ENCODE measurements around the gene GPC2. TPM values are rescaled to one million over a fixed set of nuclear protein-coding genes. Genes with fewer than 3 reads are reported as not detected.
A peak's percentile ranks its signal among the peaks of the same experiment; 100 is the strongest.
"Not testable (repeated sequence)": the region's sequence is repeated elsewhere in the genome, so short reads cannot be mapped to it uniquely, and the experiment has no call there.

The GPC2 gene
- total RNA-seq, 1 donor from 2014 or later = 65.2 TPM

DNA sequence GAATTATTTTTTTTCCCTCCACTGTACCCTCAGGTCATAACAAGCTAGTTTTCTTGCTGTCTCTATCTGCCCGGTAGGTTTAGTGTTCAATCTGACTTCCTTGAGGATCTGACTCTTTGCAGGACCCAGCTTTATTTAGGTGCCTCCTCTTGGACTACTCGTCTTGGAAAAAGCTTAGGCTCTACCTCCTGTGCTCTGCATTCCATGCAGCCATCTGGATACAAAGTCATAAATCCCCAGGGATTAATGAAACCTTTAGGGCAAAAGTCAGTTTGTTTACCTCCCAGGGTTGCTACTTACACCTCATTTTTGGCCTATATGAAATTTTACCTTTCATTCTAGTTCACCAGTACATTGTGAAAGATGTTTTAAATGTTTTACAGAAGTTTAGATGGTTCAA is 8.5 kb upstream of the GPC2 start:
- Mint-ChIP-seq H3K4me3 (ENCODE audit: low read depth) (no peak overlapping the region), H3K9me3 (ENCODE audit: low read depth) (no peaks in the 10 kb centered on the region), H3K4me1 (ENCODE audit: low read depth) (peaks cover 2% of the 10 kb centered on the region), H3K36me3 (ENCODE audit: insufficient read depth) (no peaks in the 10 kb centered on the region), H3K27ac (no peak overlapping the region), H3K27me3 (peaks cover 25% of the 10 kb centered on the region)
- TF ChIP-seq, protein P1, sequence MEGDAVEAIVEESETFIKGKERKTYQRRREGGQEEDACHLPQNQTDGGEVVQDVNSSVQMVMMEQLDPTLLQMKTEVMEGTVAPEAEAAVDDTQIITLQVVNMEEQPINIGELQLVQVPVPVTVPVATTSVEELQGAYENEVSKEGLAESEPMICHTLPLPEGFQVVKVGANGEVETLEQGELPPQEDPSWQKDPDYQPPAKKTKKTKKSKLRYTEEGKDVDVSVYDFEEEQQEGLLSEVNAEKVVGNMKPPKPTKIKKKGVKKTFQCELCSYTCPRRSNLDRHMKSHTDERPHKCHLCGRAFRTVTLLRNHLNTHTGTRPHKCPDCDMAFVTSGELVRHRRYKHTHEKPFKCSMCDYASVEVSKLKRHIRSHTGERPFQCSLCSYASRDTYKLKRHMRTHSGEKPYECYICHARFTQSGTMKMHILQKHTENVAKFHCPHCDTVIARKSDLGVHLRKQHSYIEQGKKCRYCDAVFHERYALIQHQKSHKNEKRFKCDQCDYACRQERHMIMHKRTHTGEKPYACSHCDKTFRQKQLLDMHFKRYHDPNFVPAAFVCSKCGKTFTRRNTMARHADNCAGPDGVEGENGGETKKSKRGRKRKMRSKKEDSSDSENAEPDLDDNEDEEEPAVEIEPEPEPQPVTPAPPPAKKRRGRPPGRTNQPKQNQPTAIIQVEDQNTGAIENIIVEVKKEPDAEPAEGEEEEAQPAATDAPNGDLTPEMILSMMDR (IDR thresholded peaks at IDR 0.05; ENCODE audit: unreplicated experiment) = no peak
- no peak for DNase-seq (ENCODE audit: low spot score, unreplicated experiment)

DNA sequence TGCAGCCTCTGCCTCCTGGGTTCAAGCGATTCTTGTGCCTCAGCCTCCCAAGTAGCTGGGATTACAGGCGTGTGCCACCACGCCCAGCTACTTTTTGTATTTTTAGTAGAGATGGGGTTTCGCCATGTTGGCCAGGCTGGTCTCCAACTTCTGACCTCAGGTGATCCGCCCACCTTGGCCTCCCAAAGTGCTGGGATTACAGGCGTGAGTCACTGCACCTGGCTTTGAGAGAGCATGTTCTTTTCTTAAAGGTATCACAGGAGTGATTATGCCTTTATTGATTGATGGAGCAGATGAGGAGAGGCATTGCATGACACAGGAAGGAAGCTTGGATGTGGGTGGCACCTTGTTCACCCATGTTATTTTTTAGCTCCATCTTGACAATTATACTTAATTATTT is 5.9 kb upstream of the GPC2 start:
- not testable (repeated sequence) for H3K4me1 Mint-ChIP-seq (ENCODE audit: low read depth); H3K9me3 Mint-ChIP-seq (ENCODE audit: low read depth); H3K36me3 Mint-ChIP-seq (ENCODE audit: insufficient read depth); H3K4me3 Mint-ChIP-seq (ENCODE audit: low read depth); H3K27ac Mint-ChIP-seq; DNase-seq (ENCODE audit: low spot score, unreplicated experiment)
- H3K27me3 Mint-ChIP-seq = peaks cover 27% of the 10 kb centered on the region

DNA sequence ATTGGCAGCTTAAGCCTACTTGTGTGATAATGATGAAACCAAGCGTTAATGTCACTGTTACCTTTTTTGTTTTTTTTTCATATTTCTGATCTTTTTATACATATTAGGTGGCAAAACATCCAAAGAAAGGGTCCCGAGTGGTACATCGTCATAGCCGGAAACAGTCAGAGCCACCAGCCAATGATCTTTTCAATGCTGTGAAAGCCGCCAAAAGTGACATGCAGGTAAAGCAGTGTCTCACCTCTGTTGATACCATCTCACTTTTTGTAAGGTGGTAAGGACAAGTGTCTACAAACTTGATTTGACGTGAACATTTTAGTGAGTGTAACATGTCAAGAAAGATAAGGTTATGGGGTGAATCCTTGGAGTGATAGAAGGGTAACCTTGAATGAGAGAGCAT is 5.4 kb upstream of the GPC2 start:
- not testable (repeated sequence) for H3K9me3 Mint-ChIP-seq (ENCODE audit: low read depth); H3K4me3 Mint-ChIP-seq (ENCODE audit: low read depth); H3K27ac Mint-ChIP-seq; H3K4me1 Mint-ChIP-seq (ENCODE audit: low read depth); DNase-seq (ENCODE audit: low spot score, unreplicated experiment); H3K36me3 Mint-ChIP-seq (ENCODE audit: insufficient read depth)
- H3K27me3 Mint-ChIP-seq = peaks cover 27% of the 10 kb centered on the region

DNA sequence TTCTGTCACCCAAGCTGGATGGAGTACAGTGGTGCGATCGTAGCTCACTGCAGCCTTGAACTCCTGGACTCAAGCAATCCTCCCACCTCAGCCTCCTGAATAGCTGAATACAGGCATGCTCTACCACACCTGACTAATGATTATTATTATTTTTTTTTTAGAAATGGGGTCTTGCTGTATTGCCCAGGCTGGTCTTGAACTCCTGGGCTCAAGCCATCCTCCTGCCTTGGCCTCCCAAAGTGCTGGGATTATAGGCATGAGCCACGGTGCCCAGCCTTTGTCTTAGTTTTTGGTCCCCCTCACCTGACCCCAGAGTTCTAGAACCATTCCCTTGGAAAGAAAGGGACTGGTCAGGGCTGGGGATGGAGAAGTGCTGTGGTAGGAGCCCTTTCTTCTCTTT is 2.9 kb upstream of the GPC2 start:
- Mint-ChIP-seq H3K27me3 (peaks cover 27% of the 10 kb centered on the region), H3K4me1 (ENCODE audit: low read depth) (peaks cover 11% of the 10 kb centered on the region)
- not testable (repeated sequence) for H3K27ac Mint-ChIP-seq; H3K4me3 Mint-ChIP-seq (ENCODE audit: low read depth); DNase-seq (ENCODE audit: low spot score, unreplicated experiment); H3K36me3 Mint-ChIP-seq (ENCODE audit: insufficient read depth); H3K9me3 Mint-ChIP-seq (ENCODE audit: low read depth)

DNA sequence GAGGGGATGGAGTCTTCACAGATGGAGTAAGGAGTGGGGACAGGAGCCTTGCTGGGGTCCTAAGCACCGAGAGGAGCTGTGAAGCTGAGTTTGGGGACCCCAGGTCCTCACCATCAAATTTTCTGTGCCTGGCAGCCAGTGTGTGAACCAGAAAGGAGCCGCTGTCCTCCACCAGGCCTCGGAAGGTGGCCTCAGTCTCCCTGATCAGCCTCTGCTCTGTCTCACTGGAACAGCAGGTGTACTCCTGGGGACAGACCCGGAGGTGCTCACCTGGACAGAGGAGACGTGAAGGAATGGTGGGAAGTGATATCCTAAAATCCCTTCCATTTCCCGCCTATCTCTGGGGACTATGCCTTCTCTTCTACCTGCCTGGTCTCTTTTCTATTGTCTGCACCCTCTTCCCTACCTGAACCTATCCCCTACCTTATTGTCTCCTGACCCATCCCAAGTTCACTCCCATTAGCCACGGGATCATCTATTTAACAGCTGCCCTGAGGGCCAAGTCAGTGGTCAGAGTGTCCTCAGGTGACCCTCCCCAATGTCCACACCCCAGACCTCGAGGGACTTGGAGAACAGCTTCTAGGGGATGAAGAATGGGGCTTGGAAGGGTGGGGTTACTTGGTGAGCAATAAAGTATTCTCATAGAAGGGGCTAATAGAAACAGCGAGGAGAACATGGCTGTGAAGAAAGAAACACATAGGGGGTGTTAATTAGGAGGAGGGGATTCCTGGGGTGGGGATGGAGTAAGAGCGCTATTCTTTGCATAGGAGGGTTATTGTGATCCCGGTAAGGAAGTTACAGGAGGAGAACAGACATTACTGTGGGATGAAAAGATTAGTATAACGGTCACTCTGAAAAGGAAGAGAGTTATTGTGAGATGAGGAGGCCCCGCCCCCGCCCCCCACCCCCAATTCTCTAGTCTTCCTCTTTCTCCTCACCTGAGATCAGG is 811 bp downstream of the GPC2 start:
- Mint-ChIP-seq H3K4me1 (ENCODE audit: low read depth) (peaks cover 14% of the 10 kb centered on the region), H3K27me3 (peaks cover 12% of the 10 kb centered on the region)

DNA sequence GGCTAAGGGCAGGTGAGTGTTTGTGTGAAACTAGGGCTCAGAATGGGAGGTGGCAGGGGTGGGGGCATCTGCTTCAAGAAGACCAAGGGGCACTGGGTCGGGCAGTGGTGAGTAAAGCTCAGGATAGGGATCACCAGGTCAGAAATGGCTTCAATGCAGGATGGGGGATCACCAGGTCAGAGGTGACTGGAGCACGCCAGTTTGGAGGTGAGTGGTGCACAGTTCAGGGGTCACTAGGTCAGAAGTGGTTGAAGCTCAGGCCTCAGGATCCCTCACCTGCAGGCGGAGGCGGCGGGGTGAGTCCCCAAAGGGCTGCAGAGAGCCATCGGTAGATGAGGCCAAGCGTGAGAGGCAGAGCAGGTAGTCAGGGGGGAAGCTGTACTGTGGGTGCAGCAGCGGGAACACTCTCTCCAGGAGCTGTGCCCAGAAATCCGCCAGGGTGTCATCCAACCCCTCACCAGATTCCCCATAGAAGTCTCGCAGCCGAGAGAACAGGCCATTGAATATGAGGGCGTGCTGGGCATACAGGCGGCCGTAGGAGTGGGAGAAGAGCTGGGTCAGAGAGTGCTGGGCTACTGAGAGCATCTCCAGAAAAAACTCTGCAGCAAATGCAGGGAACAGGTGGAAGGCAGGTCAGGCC is 1.8 kb downstream of the GPC2 start:
- Mint-ChIP-seq H3K4me3 (ENCODE audit: low read depth) (peak overlapping the region; percentile 73), H3K36me3 (ENCODE audit: insufficient read depth) (peaks cover 14% of the 10 kb centered on the region), H3K27me3 (peaks cover 8% of the 10 kb centered on the region), H3K27ac (no peak overlapping the region), H3K9me3 (ENCODE audit: low read depth) (no peaks in the 10 kb centered on the region), H3K4me1 (ENCODE audit: low read depth) (peaks cover 16% of the 10 kb centered on the region)
- no peak for DNase-seq (ENCODE audit: low spot score, unreplicated experiment)
- TF ChIP-seq, protein P1 (IDR thresholded peaks at IDR 0.05; ENCODE audit: unreplicated experiment) = no peak

More for the DNA sequence above, 811 bp downstream of the GPC2 start:
- no peaks in the 10 kb centered on the region for H3K9me3 Mint-ChIP-seq (ENCODE audit: low read depth)
- TF ChIP-seq, protein P1 (IDR thresholded peaks at IDR 0.05; ENCODE audit: unreplicated experiment) = no peak
- no peak for DNase-seq (ENCODE audit: low spot score, unreplicated experiment)
- H3K36me3 Mint-ChIP-seq (ENCODE audit: insufficient read depth) = peaks cover 12% of the 10 kb centered on the region
- peak overlapping the region; percentile 91 for H3K4me3 Mint-ChIP-seq (ENCODE audit: low read depth)
- peak overlapping the region; percentile 67 for H3K27ac Mint-ChIP-seq
